ENCODE measurements around the gene MESP2. TPM values are rescaled to one million over a fixed set of nuclear protein-coding genes. Genes with fewer than 3 reads are reported as not detected.

MESP2 gene
- total and polyA plus RNA-seq, 2 of the 8 experiments (the other 6 are each of a cell fraction or from before 2014, with no cell fraction given) = 0.35 to 0.80 TPM

GRCh38 chr15:89759835-89760234 lies 16.3 kb upstream of the MESP2 start:
- H3K4me3 ChIP-seq (ENCODE audit: extremely low read depth in 1 of 4, insufficient read depth in 2 of 4, low read depth in 3 of 4, low read length in 4 of 4) = no peak overlapping the region
- H3K27ac ChIP-seq (ENCODE audit: low read depth, low read length) = no peak overlapping the region
- no peak overlapping the region for H3K9ac ChIP-seq (replicated peaks in 1 of 4; ENCODE audit: extremely low read depth in 1 of 4, low read depth in 3 of 4, low read length in 3 of 4)
- H4K91ac ChIP-seq (replicated peaks; ENCODE audit: insufficient read length, low read length) = no peak overlapping the region
- H2BK120ac ChIP-seq (replicated peaks; ENCODE audit: low read depth, low read length) = no peak overlapping the region
- no peak overlapping the region for H2BK20ac ChIP-seq (ENCODE audit: low read length)
- no peaks in the 10 kb centered on the region for H3K79me1 ChIP-seq (ENCODE audit: low read depth, low read length)
- POLR2A ChIA-PET (ENCODE audit: partially characterized antibody) = interaction anchor here (1.2 to 2.0 kb wide), 3 partner anchors 8 to 242 kb away, joined by 3 to 10 read pairs (median 4); partner anchors contain the start of genes MESP1 and ZNF710
- H3K79me2 ChIP-seq (ENCODE audit: control insufficient read depth in 1 of 2, insufficient read depth in 2 of 2, low read length in 2 of 2) = no peaks in the 10 kb centered on the region
- FAIRE-seq = no peak
- no peaks in the 10 kb centered on the region for H4K20me1 ChIP-seq (replicated peaks in 1 of 2; ENCODE audit: control insufficient read depth in 1 of 2, insufficient read depth in 2 of 2, low read length in 2 of 2)
- no peak overlapping the region for H3K23ac ChIP-seq (ENCODE audit: insufficient read length)
- no peak overlapping the region for H2AFZ ChIP-seq (ENCODE audit: low read length)
- no peaks in the 10 kb centered on the region for H3K23me2 ChIP-seq (ENCODE audit: low read depth, low read length)
- 96% methylated on average over 3 of the region's 3 CpGs; no CpG with 5 or more reads in 1 of the 2 experiments for WGBS, 2 experiments (ENCODE audit: extremely low coverage in 1 of 2, insufficient coverage in 1 of 2, insufficient read length in 1 of 2, insufficient replicate concordance in 2 of 2, low coverage in 1 of 2, low lambda C conversion rate in 2 of 2, missing lambda C conversion rate in 1 of 2)
- no peak overlapping the region for H3K4me2 ChIP-seq (ENCODE audit: insufficient read depth in 1 of 2, low read depth in 2 of 2, low read length in 2 of 2)
- H2BK5ac ChIP-seq (ENCODE audit: low read depth, low read length) = no peak overlapping the region
- H3K56ac ChIP-seq (replicated peaks; ENCODE audit: insufficient read length, low read depth, low read length) = no peak overlapping the region
- H3K36me3 ChIP-seq (ENCODE audit: control insufficient read depth in 2 of 4, insufficient read depth in 4 of 4, low read length in 3 of 4) = no peaks in the 10 kb centered on the region
- no peak overlapping the region for H2AK5ac ChIP-seq (ENCODE audit: low read depth, low read length)
- no peak for DNase-seq (ENCODE audit: low read depth in 1 of 2, low spot score in 2 of 2)
- H3K4me1 ChIP-seq (replicated peaks in 1 of 4; ENCODE audit: control insufficient read depth in 3 of 4, insufficient read depth in 4 of 4, low read length in 3 of 4) = peaks cover 0 to 2% (median 0%) of the 10 kb centered on the region in 4 experiments; a peak in 3 of 7 replicates
- no peak overlapping the region for H2BK15ac ChIP-seq (ENCODE audit: low read length)
- no peak overlapping the region for H3K4ac ChIP-seq (replicated peaks; ENCODE audit: insufficient read length, low read depth, low read length)
- no peak overlapping the region for H4K8ac ChIP-seq (ENCODE audit: extremely low read depth, insufficient read depth, low read length)
- H3K9me3 ChIP-seq (ENCODE audit: insufficient read depth in 2 of 2, low read depth in 1 of 2, low read length in 1 of 2) = no peaks in the 10 kb centered on the region
- CTCF ChIA-PET (ENCODE audit: partially characterized antibody) = interaction anchor here (0.7 to 10.6 kb wide), 32 partner anchors 7 to 340 kb away, joined by 3 to 153 read pairs (median 8); partner anchors contain the start of genes AP3S2 and MESP2
- H3K14ac ChIP-seq (ENCODE audit: insufficient read length) = no peak overlapping the region
- TF ChIP-seq E2F6 (IDR thresholded peaks at IDR 0.05) (no peak), MAX (IDR thresholded peaks at IDR 0.05) (no peak), TCF12 (IDR thresholded peaks at IDR 0.05; ENCODE audit: low read depth, low read length) (no peak), KDM1A (IDR thresholded peaks at IDR 0.05; ENCODE audit: borderline replicate concordance, low read length) (no peak), RFX5 (IDR thresholded peaks at IDR 0.05; ENCODE audit: borderline replicate concordance, low read depth, low read length) (no peak), SAP30 (IDR thresholded peaks at IDR 0.05; ENCODE audit: insufficient read depth, insufficient replicate concordance, low read length) (no peak), KDM5A (IDR thresholded peaks at IDR 0.05; ENCODE audit: low read length) (no peak)
- H3K18ac ChIP-seq (ENCODE audit: extremely low read depth, low read length) = 0 out of 2 replicates have a peak overlapping the region, but pooled peaks have one; percentile 15
- no peak overlapping the region for H4K5ac ChIP-seq (ENCODE audit: insufficient read length, low read depth, low read length)
- 0 out of 2 replicates have a peak overlapping the region, but pooled peaks have one; percentile 44 for H2BK12ac ChIP-seq (ENCODE audit: low read depth, low read length)
- H3K27me3 ChIP-seq (replicated peaks in 1 of 4; ENCODE audit: control insufficient read depth in 3 of 4, extremely low read depth in 1 of 4, insufficient read depth in 3 of 4, low read length in 3 of 4) = no peaks in the 10 kb centered on the region; a peak in 2 of 7 replicates
